Natural killer cell (primary cell): Measurements from ENCODE around the gene PSMC1. TPM values are rescaled to one million over a fixed set of nuclear protein-coding genes. Genes with fewer than 3 reads are reported as not detected.

ENCODE experiments used
- ATAC-seq, 3 donors: fragments of 150-1000 bp in 2 of 3; fragments of 200-7000 bp in 1 of 3; cut with Tn5 transposase; 1 replicate in 1 of 3; 2 replicates in 2 of 3; pipeline ENCODE4 v1.10.0; 2021; ENCODE audit warnings: mild to moderate bottlenecking in 2 of 3, moderate library complexity in 2 of 3
- DNase-seq, 2 donors: peaks; one replicate each; pipeline versions ENCODE4 v3.0.0 to v3.0.0-alpha.2; 2013 to 2021; ENCODE audit warnings: mixed read lengths in 1 of 2
- H3K27ac ChIP-seq: one replicate; pipeline ENCODE4 v1.5.1; 2013; ENCODE audit warnings: mild to moderate bottlenecking, low read length
- H3K27me3 ChIP-seq: one replicate; pipeline ENCODE4 v1.6.1; 2013; ENCODE audit warnings: low read length; ENCODE audit not compliant: control insufficient read depth, insufficient read depth
- H3K36me3 ChIP-seq: one replicate; pipeline ENCODE4 v1.6.1; 2013; ENCODE audit warnings: low read length; ENCODE audit not compliant: control insufficient read depth, insufficient read depth
- H3K4me1 ChIP-seq: one replicate; pipeline ENCODE4 v1.6.1; 2013; ENCODE audit warnings: low read length; ENCODE audit not compliant: control insufficient read depth, insufficient read depth
- H3K4me3 ChIP-seq: one replicate; pipeline ENCODE4 v1.5.1; 2013; ENCODE audit warnings: low read length
- H3K9me3 ChIP-seq: one replicate; pipeline ENCODE4 v1.6.1; 2013; ENCODE audit warnings: low read length; ENCODE audit not compliant: control insufficient read depth, insufficient read depth
- H3K27ac Mint-ChIP-seq, 2 donors: one replicate each; pipeline ENCODE4 v1.8.0; 2022; ENCODE audit warnings: mild to moderate bottlenecking in 2 of 2, mixed read lengths in 2 of 2, moderate library complexity in 1 of 2
- H3K27me3 Mint-ChIP-seq, 2 donors: one replicate each; pipeline ENCODE4 v1.8.0; 2022; ENCODE audit warnings: low read depth in 2 of 2, mixed read lengths in 2 of 2
- H3K36me3 Mint-ChIP-seq: one replicate; pipeline ENCODE4 v1.8.0; 2022; ENCODE audit warnings: mixed read lengths
- H3K4me1 Mint-ChIP-seq, 2 donors: one replicate each; pipeline ENCODE4 v1.8.0; 2022; ENCODE audit warnings: mixed read lengths in 2 of 2
- H3K4me3 Mint-ChIP-seq: one replicate; pipeline ENCODE4 v1.8.0; 2022; ENCODE audit warnings: mild to moderate bottlenecking, moderate library complexity, mixed read lengths
- H3K9me3 Mint-ChIP-seq, 2 donors: one replicate each; pipeline ENCODE4 v1.8.0; 2022; ENCODE audit warnings: mixed read lengths in 2 of 2
- CTCF ChIP-seq: fragments of 200-600 bp; IDR thresholded peaks from one replicate; pipeline ENCODE4 v1.8.0; 2022; ENCODE audit warnings: antibody characterized with exemption
- WGBS: methylation state at CpG from one replicate; pipeline ENCODE4 v1.1.7; 2013; ENCODE audit warnings: missing lambda C conversion rate; ENCODE audit not compliant: insufficient coverage; 5-methylcytosine and 5-hydroxymethylcytosine counted together
- intact Hi-C: fragments of 100-400 bp; cut with micrococcal nuclease; formaldehyde crosslinking; loops from one replicate; pipeline ENCODE4 v1.14.2; 2022
- total RNA-seq, 4 donors: library from RNA; stranded (reverse); fragments of 120-200 nt in 1 of 4; gene quantifications; one replicate each; pipeline versions ENCODE4 v1.2.3 to v1.2.4, GENCODE V29; 2013 to 2022

The PSMC1 gene
- total RNA-seq, 3 donors from 2014 or later (not counting 1 experiment from before 2014, with no cell fraction given), result 84.1 to 97.1 (median 93.1) TPM

- no peaks in the 10 kb centered on the region for H3K9me3 Mint-ChIP-seq
- Histone ChIP-seq H3K27me3 (no peaks in the 10 kb centered on the region), H3K4me1 (no peaks in the 10 kb centered on the region), H3K27ac (no peak overlapping the region), H3K9me3 (no peaks in the 10 kb centered on the region), H3K36me3 (peaks cover 46% of the 10 kb centered on the region), H3K4me3 (no peak overlapping the region)
- H3K27me3 Mint-ChIP-seq, result no peaks in the 10 kb centered on the region
- no peak for DNase-seq
- no peak overlapping the region for H3K4me3 Mint-ChIP-seq
- H3K27ac Mint-ChIP-seq, result peak overlapping the region; percentile 0 to 21
- peaks cover 13% of the 10 kb centered on the region for H3K36me3 Mint-ChIP-seq
- peaks cover 11 to 18% of the 10 kb centered on the region in 2 donors for H3K4me1 Mint-ChIP-seq
- ATAC-seq, result no peak
- intact Hi-C loops, result no loop called here
- WGBS, result 97% methylated on average over 10 of the region's 10 CpGs
- TF ChIP-seq CTCF, result no peak
Observed at GRCh38 chr14:90302529-90303303, 46.4 kb downstream of the PSMC1 start.

GRCh38 chr14:90303473-90303872, 47.1 kb downstream of the PSMC1 start:
- intact Hi-C loops, result no loop called here
- TF ChIP-seq CTCF, result no peak
- Mint-ChIP-seq H3K4me3 (no peak overlapping the region), H3K9me3 (no peaks in the 10 kb centered on the region), H3K4me1 (peaks cover 11 to 18% of the 10 kb centered on the region in 2 donors), H3K36me3 (peaks cover 15% of the 10 kb centered on the region), H3K27ac (peak overlapping the region in 1 of 2 donors; percentile 0), H3K27me3 (no peaks in the 10 kb centered on the region)
- H3K4me3 ChIP-seq, result no peak overlapping the region
- no peaks in the 10 kb centered on the region for H3K27me3 ChIP-seq
- H3K4me1 ChIP-seq, result no peaks in the 10 kb centered on the region
- no peak overlapping the region for H3K27ac ChIP-seq
- peaks cover 49% of the 10 kb centered on the region for H3K36me3 ChIP-seq
- DNase-seq (no peak), ATAC-seq (no peak)
- no peaks in the 10 kb centered on the region for H3K9me3 ChIP-seq
- over 99% methylated on average over 4 of the region's 4 CpGs for WGBS

- Histone ChIP-seq H3K27me3 (no peaks in the 10 kb centered on the region), H3K27ac (no peak overlapping the region), H3K36me3 (peaks cover 52% of the 10 kb centered on the region), H3K4me1 (no peaks in the 10 kb centered on the region), H3K9me3 (no peaks in the 10 kb centered on the region), H3K4me3 (no peak overlapping the region)
- Mint-ChIP-seq H3K27me3 (no peaks in the 10 kb centered on the region), H3K4me1 (peaks cover 11 to 20% of the 10 kb centered on the region in 2 donors), H3K27ac (no peak overlapping the region), H3K4me3 (no peak overlapping the region), H3K9me3 (no peaks in the 10 kb centered on the region), H3K36me3 (peaks cover 26% of the 10 kb centered on the region)
- TF ChIP-seq CTCF, result no peak
- intact Hi-C loops, result no loop called here
- DNase-seq, result no peak
- no peak for ATAC-seq
Observed at GRCh38 chr14:90304502-90304901, 48.1 kb downstream of the PSMC1 start.

- H3K27me3 Mint-ChIP-seq, result no peaks in the 10 kb centered on the region
- Histone ChIP-seq H3K4me1 (no peaks in the 10 kb centered on the region), H3K36me3 (peaks cover 50% of the 10 kb centered on the region), H3K4me3 (no peak overlapping the region), H3K27ac (no peak overlapping the region), H3K9me3 (no peaks in the 10 kb centered on the region), H3K27me3 (no peaks in the 10 kb centered on the region)
- peaks cover 32% of the 10 kb centered on the region for H3K36me3 Mint-ChIP-seq
- no peak for DNase-seq
- H3K4me1 Mint-ChIP-seq, result peaks cover 11 to 25% of the 10 kb centered on the region in 2 donors
- no peak overlapping the region for H3K27ac Mint-ChIP-seq
- intact Hi-C loops, result no loop called here
- TF ChIP-seq CTCF, result no peak
- ATAC-seq, result no peak
- WGBS, result 95% methylated on average over 4 of the region's 4 CpGs
- H3K4me3 Mint-ChIP-seq, result no peak overlapping the region
- no peaks in the 10 kb centered on the region for H3K9me3 Mint-ChIP-seq
Observed at GRCh38 chr14:90305176-90305601, 48.8 kb downstream of the PSMC1 start.
